Choroid plexus epithelial cell (primary cell): ENCODE results near the gene RNF144A.

Experiments used
- DNase-seq: peaks from one replicate; pipeline ENCODE4 v3.0.0-alpha.2; 2010; ENCODE audit warnings: low read depth
- H3K4me3 ChIP-seq: 2 replicates; pipeline ENCODE4 v1.5.1; 2011; ENCODE audit warnings: low read depth, mild to moderate bottlenecking, control low read depth, low read length, moderate library complexity
- CTCF ChIP-seq: conservative IDR thresholded peaks from 2 replicates; pipeline ENCODE4 v1.5.1; 2011; ENCODE audit warnings: low read depth, mild to moderate bottlenecking, control low read depth, inconsistent platforms, low read length, moderate library complexity

RNF144A gene

DNA sequence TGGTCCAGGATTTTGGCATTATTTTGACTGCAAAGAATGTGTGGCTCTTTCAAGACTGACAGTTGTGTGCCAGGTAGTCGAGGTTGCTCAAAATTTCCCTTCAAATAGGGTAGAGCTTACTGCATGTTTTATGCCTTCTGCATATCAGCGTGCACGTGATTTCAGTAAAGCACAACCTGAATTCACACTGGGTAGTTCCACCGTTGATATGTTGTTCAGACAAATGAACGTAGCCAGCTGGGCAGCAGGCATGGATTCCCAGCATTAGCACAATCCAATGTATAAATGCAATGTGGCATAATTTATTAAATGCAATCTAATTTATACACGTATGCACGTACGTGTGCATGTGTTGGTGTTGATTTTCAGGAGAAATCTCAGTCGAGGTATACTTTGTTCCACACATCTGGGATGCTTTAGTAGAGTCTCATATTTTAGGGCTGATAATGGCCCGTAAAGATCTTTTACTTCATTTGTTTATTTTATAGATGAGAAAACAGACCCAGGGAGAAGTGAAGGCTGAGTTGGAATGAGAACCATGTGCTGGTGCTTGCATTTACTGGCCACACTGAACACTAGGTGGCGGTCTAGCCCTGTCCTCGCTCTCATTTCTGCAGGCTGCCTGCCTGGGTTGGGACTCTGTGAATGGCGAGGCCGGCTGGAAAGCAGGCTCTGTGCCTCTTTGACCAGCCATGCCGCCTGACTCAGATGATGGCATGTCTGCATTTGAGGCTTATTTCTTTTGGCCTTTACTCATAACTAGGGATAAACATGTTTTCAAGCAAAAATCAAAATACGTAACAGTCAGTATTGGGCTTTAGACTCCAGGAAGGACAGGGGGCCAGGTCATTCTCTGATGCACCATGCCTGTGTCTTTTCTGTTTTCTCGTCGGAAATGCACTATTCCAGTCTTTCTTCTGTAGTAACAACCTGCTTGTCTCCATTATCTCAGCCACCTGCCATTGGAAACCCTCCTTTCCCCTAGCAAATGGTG lies 120.4 kb downstream of the RNF144A start:
- DNase-seq: peak; percentile 89
- peak; percentile 94 for TF ChIP-seq CTCF
- H3K4me3 ChIP-seq: no peak overlapping the region

GRCh38 chr2:7040547-7040946 lies 123.3 kb downstream of the RNF144A start:
- no peak for TF ChIP-seq CTCF
- no peak for DNase-seq
- no peak overlapping the region for H3K4me3 ChIP-seq

GRCh38 chr2:7041421-7041820 lies 124.2 kb downstream of the RNF144A start:
- TF ChIP-seq CTCF: no peak
- DNase-seq: no peak
- no peak overlapping the region for H3K4me3 ChIP-seq

- no peak for TF ChIP-seq CTCF
- peak; percentile 22 for DNase-seq
- H3K4me3 ChIP-seq: no peak overlapping the region
Measured at GRCh38 chr2:7043690-7044089, 126.5 kb downstream of the RNF144A start.

GRCh38 chr2:7044253-7045250 lies 127.3 kb downstream of the RNF144A start:
- peak; percentile 78 for DNase-seq
- no peak overlapping the region for H3K4me3 ChIP-seq
- TF ChIP-seq CTCF: peak; percentile 100

- no peak overlapping the region for H3K4me3 ChIP-seq
- TF ChIP-seq CTCF: no peak
- DNase-seq: no peak
Measured at GRCh38 chr2:7045601-7046590, 128.7 kb downstream of the RNF144A start.
